ENCODE results near the gene RALGAPB.

DNA sequence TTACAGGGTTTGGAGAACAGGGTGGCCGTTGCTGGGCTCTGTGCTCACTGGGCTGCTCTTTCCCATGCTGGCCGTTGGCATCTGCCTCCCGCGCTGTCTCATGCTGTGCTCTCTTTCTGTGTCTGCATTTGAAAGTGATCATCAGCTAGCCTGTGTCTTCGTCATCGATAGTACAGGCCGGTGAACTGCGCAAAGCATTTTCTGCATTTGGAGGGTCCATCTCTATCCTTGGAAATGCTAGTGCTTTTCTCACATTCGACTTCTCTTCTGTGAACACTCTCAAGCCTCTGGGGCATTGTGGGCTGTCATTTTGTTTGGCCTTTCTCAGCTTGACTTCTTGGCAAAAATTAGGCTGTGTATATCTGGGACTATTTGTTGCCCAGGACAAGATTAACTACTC lies 30.7 kb upstream of the RALGAPB start:
- TF ChIP-seq, protein P1, sequence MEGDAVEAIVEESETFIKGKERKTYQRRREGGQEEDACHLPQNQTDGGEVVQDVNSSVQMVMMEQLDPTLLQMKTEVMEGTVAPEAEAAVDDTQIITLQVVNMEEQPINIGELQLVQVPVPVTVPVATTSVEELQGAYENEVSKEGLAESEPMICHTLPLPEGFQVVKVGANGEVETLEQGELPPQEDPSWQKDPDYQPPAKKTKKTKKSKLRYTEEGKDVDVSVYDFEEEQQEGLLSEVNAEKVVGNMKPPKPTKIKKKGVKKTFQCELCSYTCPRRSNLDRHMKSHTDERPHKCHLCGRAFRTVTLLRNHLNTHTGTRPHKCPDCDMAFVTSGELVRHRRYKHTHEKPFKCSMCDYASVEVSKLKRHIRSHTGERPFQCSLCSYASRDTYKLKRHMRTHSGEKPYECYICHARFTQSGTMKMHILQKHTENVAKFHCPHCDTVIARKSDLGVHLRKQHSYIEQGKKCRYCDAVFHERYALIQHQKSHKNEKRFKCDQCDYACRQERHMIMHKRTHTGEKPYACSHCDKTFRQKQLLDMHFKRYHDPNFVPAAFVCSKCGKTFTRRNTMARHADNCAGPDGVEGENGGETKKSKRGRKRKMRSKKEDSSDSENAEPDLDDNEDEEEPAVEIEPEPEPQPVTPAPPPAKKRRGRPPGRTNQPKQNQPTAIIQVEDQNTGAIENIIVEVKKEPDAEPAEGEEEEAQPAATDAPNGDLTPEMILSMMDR (IDR thresholded peaks at IDR 0.05 in 2 of 3, conservative IDR thresholded peaks at IDR 0.05 in 1 of 3; ENCODE audit: borderline replicate concordance in 1 of 3, insufficient read depth in 1 of 3, low read depth in 2 of 3, low read length in 2 of 3): no peak
- TF ChIP-seq EZH2phosphoT487 (IDR thresholded peaks at IDR 0.05; ENCODE audit: borderline replicate concordance) (no peak), POLR2A (IDR thresholded peaks at IDR 0.05; ENCODE audit: borderline replicate concordance, extremely low read depth, insufficient read depth, insufficient read length) (no peak), POLR2AphosphoS5 (IDR thresholded peaks at IDR 0.05; ENCODE audit: low read depth, low read length) (no peak)
- TF ChIP-seq, protein P2, sequence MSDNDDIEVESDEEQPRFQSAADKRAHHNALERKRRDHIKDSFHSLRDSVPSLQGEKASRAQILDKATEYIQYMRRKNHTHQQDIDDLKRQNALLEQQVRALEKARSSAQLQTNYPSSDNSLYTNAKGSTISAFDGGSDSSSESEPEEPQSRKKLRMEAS (IDR thresholded peaks at IDR 0.05): no peak

Data from HCT116 (cell line).